Activated naive CD4-positive, alpha-beta T cell treated with anti-CD3 and anti-CD28 coated beads, Interleukin-2, amount 50 U/mL, for 24 hours (primary cell): ENCODE data around the gene SYMPK.

Experiments
- H3K27ac Mint-ChIP-seq: one replicate; pipeline ENCODE4 v1.8.0; 2021; ENCODE audit warnings: mild to moderate bottlenecking, mixed read lengths
- H3K27me3 Mint-ChIP-seq: one replicate; pipeline ENCODE4 v1.8.0; 2021; ENCODE audit warnings: mixed read lengths
- H3K36me3 Mint-ChIP-seq: one replicate; pipeline ENCODE4 v1.8.0; 2021; ENCODE audit warnings: mixed read lengths
- H3K4me1 Mint-ChIP-seq: one replicate; pipeline ENCODE4 v1.8.0; 2021; ENCODE audit warnings: mixed read lengths
- H3K4me3 Mint-ChIP-seq: one replicate; pipeline ENCODE4 v1.8.0; 2021; ENCODE audit warnings: mild to moderate bottlenecking, mixed read lengths
- H3K9me3 Mint-ChIP-seq: one replicate; pipeline ENCODE4 v1.8.0; 2021; ENCODE audit warnings: mixed read lengths

The SYMPK gene

GRCh38 chr19:45765702-45766295 lies 97.1 kb downstream of the SYMPK start:
- no peaks in the 10 kb centered on the region for H3K9me3 Mint-ChIP-seq
- no peaks in the 10 kb centered on the region for H3K36me3 Mint-ChIP-seq
- no peak overlapping the region for H3K4me3 Mint-ChIP-seq
- peaks cover 5% of the 10 kb centered on the region for H3K27me3 Mint-ChIP-seq
- H3K4me1 Mint-ChIP-seq: no peaks in the 10 kb centered on the region
- no peak overlapping the region for H3K27ac Mint-ChIP-seq
